BLaER1 treated with 17β-estradiol and CSF1 and Interleukin-3, amounts not matched to agents 10 nM and 100 nM (cell line): Measurements from ENCODE around the gene SEMA4B.

ENCODE experiments used
- H3K27ac ChIP-seq, 11 experiments: shearing (Covaris generic); formaldehyde crosslinking; 2 replicates each; pipeline ENCODE4 v1.8.1; 2022
- H3K27me3 ChIP-seq, 11 experiments: shearing (Covaris generic); formaldehyde crosslinking; 2 replicates each; pipeline ENCODE4 v1.8.1; 2022
- H3K36me3 ChIP-seq, 11 experiments: shearing (Covaris generic); formaldehyde crosslinking; 2 replicates each; pipeline ENCODE4 v1.8.1; 2022
- H3K4me1 ChIP-seq, 10 experiments: shearing (Covaris generic); formaldehyde crosslinking; 2 replicates each; pipeline ENCODE4 v1.8.1; 2022
- H3K4me2 ChIP-seq, 11 experiments: shearing (Covaris generic); formaldehyde crosslinking; 2 replicates each; pipeline ENCODE4 v1.8.1; 2022
- H3K4me3 ChIP-seq, 10 experiments: shearing (Covaris generic); formaldehyde crosslinking; 2 replicates each; pipeline ENCODE4 v1.8.1; 2022
- H3K9ac ChIP-seq, 11 experiments: shearing (Covaris generic); formaldehyde crosslinking; 2 replicates each; pipeline ENCODE4 v1.8.1; 2022
- H3K9me3 ChIP-seq, 11 experiments: shearing (Covaris generic); formaldehyde crosslinking; replicated peaks in 1 of 11; 2 replicates each; pipeline ENCODE4 v1.8.1; 2022
- H4K20me1 ChIP-seq, 11 experiments: shearing (Covaris generic); formaldehyde crosslinking; 2 replicates each; pipeline ENCODE4 v1.8.1; 2022
- Cebpa-rat ChIP-seq, 11 experiments: shearing (Covaris generic); IDR thresholded peaks; 2 replicates each; pipeline ENCODE4 v1.8.1; 2022

The SEMA4B gene

GRCh38 chr15:90213122-90213817 is 12.1 kb downstream of the SEMA4B start:
- Histone ChIP-seq H3K4me2 (peak overlapping the region; percentile 38 to 94 (median 83)), H3K27me3 (no peaks in the 10 kb centered on the region), H3K4me1 (peaks cover 57 to 70% (median 62%) of the 10 kb centered on the region in 10 experiments), H3K9ac (peak overlapping the region in 5 of 11 experiments; percentile 3 to 26 (median 14); a peak in 3 of 22 replicates), H3K27ac (peak overlapping the region in 5 of 11 experiments; percentile 3 to 22 (median 15); a peak in 3 of 22 replicates), H3K9me3 (no peaks in the 10 kb centered on the region), H3K4me3 (no peak overlapping the region), H4K20me1 (peaks cover 6 to 92% (median 45%) of the 10 kb centered on the region in 11 experiments; a peak in 16 of 22 replicates), H3K36me3 (peaks cover 0 to 75% (median 38%) of the 10 kb centered on the region in 11 experiments; a peak in 19 of 22 replicates)
- no peak for TF ChIP-seq Cebpa-rat (IDR thresholded peaks at IDR 0.05)

DNA sequence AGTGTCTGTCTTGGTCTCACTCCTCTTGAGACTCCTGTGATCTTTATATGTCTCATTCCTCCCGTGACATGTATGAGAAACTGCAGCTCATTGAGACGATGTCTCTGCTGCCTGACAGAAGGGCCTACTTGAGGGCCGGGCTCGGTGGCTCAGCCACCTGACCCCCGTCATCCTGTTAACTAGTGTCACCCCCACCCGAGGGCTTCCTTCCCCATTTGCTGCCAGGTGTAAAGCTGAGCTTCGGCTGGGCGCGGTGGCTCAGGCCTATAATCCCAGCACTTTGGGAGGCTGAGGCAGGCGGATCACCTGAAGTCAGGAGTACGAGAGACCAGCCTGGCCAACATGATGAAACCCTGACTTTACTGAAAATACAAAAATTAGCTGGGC is 12.7 kb downstream of the SEMA4B start:
- Histone ChIP-seq H3K27ac (peak overlapping the region in 3 of 11 experiments; percentile 3 to 21 (median 7); a peak in 1 of 22 replicates), H3K4me3 (no peak overlapping the region), H4K20me1 (peaks cover 6 to 92% (median 42%) of the 10 kb centered on the region in 11 experiments; a peak in 16 of 22 replicates), H3K9ac (peak overlapping the region in 4 of 11 experiments; percentile 3 to 26 (median 9); a peak in 1 of 22 replicates), H3K4me2 (peak overlapping the region; percentile 38 to 94 (median 83)), H3K4me1 (peaks cover 57 to 65% (median 64%) of the 10 kb centered on the region in 10 experiments), H3K36me3 (peaks cover 0 to 76% (median 36%) of the 10 kb centered on the region in 11 experiments; a peak in 19 of 22 replicates), H3K9me3 (no peaks in the 10 kb centered on the region), H3K27me3 (no peaks in the 10 kb centered on the region)
- TF ChIP-seq Cebpa-rat (IDR thresholded peaks at IDR 0.05) = no peak

- no peak overlapping the region for H3K9ac ChIP-seq
- no peaks in the 10 kb centered on the region for H3K9me3 ChIP-seq
- peaks cover 0 to 76% (median 30%) of the 10 kb centered on the region in 11 experiments; a peak in 19 of 22 replicates for H3K36me3 ChIP-seq
- peaks cover 6 to 93% (median 39%) of the 10 kb centered on the region in 11 experiments; a peak in 16 of 22 replicates for H4K20me1 ChIP-seq
- H3K27ac ChIP-seq = no peak overlapping the region
- no peak overlapping the region for H3K4me3 ChIP-seq
- H3K4me2 ChIP-seq = peak overlapping the region in 6 of 11 experiments; percentile 42 to 94 (median 89); a peak in 6 of 22 replicates
- no peaks in the 10 kb centered on the region for H3K27me3 ChIP-seq
- peaks cover 58 to 67% (median 64%) of the 10 kb centered on the region in 10 experiments for H3K4me1 ChIP-seq
- TF ChIP-seq Cebpa-rat (IDR thresholded peaks at IDR 0.05) = no peak
Observed at GRCh38 chr15:90214553-90215196, 13.5 kb downstream of the SEMA4B start.

- Histone ChIP-seq H3K4me3 (no peak overlapping the region), H4K20me1 (peaks cover 7 to 76% (median 19%) of the 10 kb centered on the region in 11 experiments; a peak in 16 of 22 replicates), H3K36me3 (peaks cover 5 to 87% (median 33%) of the 10 kb centered on the region in 11 experiments; a peak in 19 of 22 replicates), H3K27ac (no peak overlapping the region), H3K4me1 (peaks cover 30 to 63% (median 56%) of the 10 kb centered on the region in 10 experiments), H3K9me3 (no peaks in the 10 kb centered on the region), H3K9ac (peak overlapping the region in 1 of 11 experiments; percentile 7; a peak in 1 of 22 replicates), H3K4me2 (no peak overlapping the region), H3K27me3 (no peaks in the 10 kb centered on the region)
- no peak for TF ChIP-seq Cebpa-rat (IDR thresholded peaks at IDR 0.05)
Observed at GRCh38 chr15:90217671-90218394, 16.7 kb downstream of the SEMA4B start.

DNA sequence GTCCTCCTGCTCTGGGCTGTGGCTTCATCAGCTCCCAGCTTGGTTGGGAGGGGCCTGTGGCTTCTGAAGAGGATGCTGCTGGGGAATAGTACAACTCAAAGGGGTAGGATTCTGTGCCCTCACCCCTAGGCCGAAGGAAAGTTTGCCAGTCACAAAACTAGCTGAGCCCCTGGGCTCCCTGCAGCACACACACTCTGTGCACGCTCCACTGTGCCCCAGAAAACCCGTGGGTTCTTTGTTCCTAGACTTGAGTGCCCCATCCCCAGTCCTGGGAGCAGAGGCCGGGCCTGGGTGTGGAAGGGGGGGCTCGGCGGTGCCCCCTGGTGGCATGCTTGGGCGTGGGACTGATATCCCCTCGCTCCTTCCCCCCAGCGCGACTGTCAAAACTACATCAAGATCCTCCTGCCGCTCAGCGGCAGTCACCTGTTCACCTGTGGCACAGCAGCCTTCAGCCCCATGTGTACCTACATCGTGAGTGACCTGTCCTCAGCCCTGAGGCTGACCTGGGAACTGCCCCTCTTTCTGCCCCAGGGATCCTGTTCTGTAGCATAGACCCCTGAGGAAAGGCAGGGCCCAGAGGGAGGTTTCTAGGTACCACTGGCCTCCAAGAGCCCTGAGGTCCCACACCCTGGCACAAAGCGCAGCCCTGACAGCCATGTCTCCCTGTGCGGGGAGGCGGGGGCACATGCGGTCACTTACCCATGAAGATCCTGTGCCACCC is 18.5 kb downstream of the SEMA4B start:
- Histone ChIP-seq H3K4me3 (no peak overlapping the region), H3K4me2 (peak overlapping the region in 10 of 11 experiments; percentile 2 to 47 (median 38); a peak in 13 of 22 replicates), H3K9me3 (no peaks in the 10 kb centered on the region), H3K36me3 (peaks cover 18 to 95% (median 48%) of the 10 kb centered on the region in 11 experiments), H3K27ac (0 out of 22 replicates have a peak overlapping the region, but pooled peaks of 1 of the 11 experiments have one; percentile 19), H4K20me1 (peaks cover 0 to 79% (median 13%) of the 10 kb centered on the region in 11 experiments; a peak in 14 of 22 replicates), H3K9ac (peak overlapping the region in 3 of 11 experiments; percentile 10 to 38 (median 19); a peak in 2 of 22 replicates), H3K27me3 (no peaks in the 10 kb centered on the region), H3K4me1 (peaks cover 12 to 63% (median 56%) of the 10 kb centered on the region in 10 experiments)
- no peak for TF ChIP-seq Cebpa-rat (IDR thresholded peaks at IDR 0.05)

GRCh38 chr15:90221246-90221900 is 20.2 kb downstream of the SEMA4B start:
- peaks cover 0 to 77% (median 22%) of the 10 kb centered on the region in 11 experiments; a peak in 15 of 22 replicates for H4K20me1 ChIP-seq
- no peaks in the 10 kb centered on the region for H3K27me3 ChIP-seq
- no peak overlapping the region for H3K4me3 ChIP-seq
- H3K9ac ChIP-seq = peak overlapping the region in 5 of 11 experiments; percentile 7 to 53 (median 22); a peak in 5 of 22 replicates
- H3K36me3 ChIP-seq = peaks cover 36 to 96% (median 66%) of the 10 kb centered on the region in 11 experiments
- H3K4me2 ChIP-seq = peak overlapping the region in 8 of 11 experiments; percentile 22 to 62 (median 44); a peak in 14 of 22 replicates
- H3K4me1 ChIP-seq = peaks cover 5 to 67% (median 59%) of the 10 kb centered on the region in 10 experiments; a peak in 18 of 20 replicates
- peak overlapping the region in 1 of 11 experiments; percentile 15; a peak in 1 of 22 replicates for H3K27ac ChIP-seq
- no peaks in the 10 kb centered on the region for H3K9me3 ChIP-seq
- TF ChIP-seq Cebpa-rat (IDR thresholded peaks at IDR 0.05) = no peak

GRCh38 chr15:90222547-90222946 is 21.4 kb downstream of the SEMA4B start:
- no peak overlapping the region for H3K27ac ChIP-seq
- H3K27me3 ChIP-seq = no peaks in the 10 kb centered on the region
- no peaks in the 10 kb centered on the region for H3K9me3 ChIP-seq
- no peak for TF ChIP-seq Cebpa-rat (IDR thresholded peaks at IDR 0.05)
- no peak overlapping the region for H3K4me3 ChIP-seq
- H3K4me2 ChIP-seq = peak overlapping the region in 4 of 11 experiments; percentile 30 to 70 (median 54); a peak in 2 of 22 replicates
- peaks cover 5 to 67% (median 59%) of the 10 kb centered on the region in 10 experiments; a peak in 18 of 20 replicates for H3K4me1 ChIP-seq
- H3K9ac ChIP-seq = no peak overlapping the region
- H3K36me3 ChIP-seq = peaks cover 48 to 96% (median 72%) of the 10 kb centered on the region in 11 experiments
- H4K20me1 ChIP-seq = peaks cover 0 to 78% (median 19%) of the 10 kb centered on the region in 11 experiments; a peak in 16 of 22 replicates
